GM12891 (cell line): ENCODE data around the gene PDE10A.

Source experiments
- POLR2A ChIP-seq: IDR thresholded peaks from 2 replicates; pipeline ENCODE4 v1.6.1; 2011; ENCODE audit warnings: low read depth, low read length, control low read depth
- POLR2AphosphoS5 ChIP-seq: IDR thresholded peaks from 2 replicates; pipeline ENCODE4 v1.6.1; 2011; ENCODE audit warnings: low read depth, low read length, control low read depth
- TAF1 ChIP-seq: IDR thresholded peaks from 2 replicates; pipeline ENCODE4 v1.6.1; 2011; ENCODE audit warnings: low read depth, low read length, control low read depth

DNA sequence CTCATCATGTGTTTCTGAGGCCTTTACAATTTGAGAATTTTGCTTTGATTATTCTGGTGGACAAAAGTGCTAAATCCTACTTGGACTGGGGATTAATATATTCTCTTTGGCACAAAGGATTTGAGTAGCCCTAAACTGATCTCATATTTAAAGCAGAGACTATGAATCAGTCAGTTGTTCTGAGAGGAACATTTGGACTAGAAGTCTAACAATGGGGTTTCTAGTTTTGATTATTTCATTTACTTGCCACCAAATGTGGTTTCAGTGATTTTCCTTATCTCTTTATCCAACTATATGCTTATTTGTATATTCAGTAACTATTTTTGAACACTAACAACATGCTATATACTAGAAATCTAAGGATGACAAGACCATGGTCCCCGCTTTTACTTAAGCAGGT, 81.4 kb downstream of the PDE10A start:
- TF ChIP-seq POLR2A (no peak), POLR2AphosphoS5 (no peak), TAF1 (no peak)
